Measurements from ENCODE around the gene BABAM2. TPM values are rescaled to one million over a fixed set of nuclear protein-coding genes. Genes with fewer than 3 reads are reported as not detected.

BABAM2 gene
- total RNA-seq, 1 experiment from 2014 or later = 27.1 TPM

DNA sequence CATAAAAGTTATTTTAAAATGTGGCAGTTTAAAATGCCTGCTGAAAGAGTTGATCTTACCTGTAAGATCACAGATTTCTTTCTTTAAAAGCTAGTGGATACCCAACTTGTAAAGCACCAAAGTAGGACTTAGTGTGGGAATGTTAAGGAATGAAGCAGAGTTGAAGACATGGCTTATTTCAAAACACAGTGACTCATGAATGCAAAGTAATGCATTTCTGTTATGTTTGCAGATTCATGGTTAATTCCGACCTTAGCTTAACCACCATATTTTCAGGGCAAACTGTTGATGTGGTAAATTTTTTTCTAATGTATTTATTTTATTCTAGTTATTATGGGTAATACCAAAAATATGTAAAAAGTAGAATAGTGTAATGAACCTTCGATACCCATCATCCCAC lies 295.4 kb downstream of the BABAM2 start:
- H3K27ac Mint-ChIP-seq = no peak overlapping the region
- WGBS (ENCODE audit: extremely low coverage, insufficient read length, low lambda C conversion rate) = no CpG with 5 or more reads among the region's 2 CpGs

More for the DNA sequence above, 295.4 kb downstream of the BABAM2 start:
- no peaks in the 10 kb centered on the region for H3K4me1 ChIP-seq (ENCODE audit: insufficient read depth, low read length)
- no peaks in the 10 kb centered on the region for H4K20me1 ChIP-seq (ENCODE audit: control insufficient read depth, insufficient read depth, insufficient read length)
- TF ChIP-seq, protein P1, sequence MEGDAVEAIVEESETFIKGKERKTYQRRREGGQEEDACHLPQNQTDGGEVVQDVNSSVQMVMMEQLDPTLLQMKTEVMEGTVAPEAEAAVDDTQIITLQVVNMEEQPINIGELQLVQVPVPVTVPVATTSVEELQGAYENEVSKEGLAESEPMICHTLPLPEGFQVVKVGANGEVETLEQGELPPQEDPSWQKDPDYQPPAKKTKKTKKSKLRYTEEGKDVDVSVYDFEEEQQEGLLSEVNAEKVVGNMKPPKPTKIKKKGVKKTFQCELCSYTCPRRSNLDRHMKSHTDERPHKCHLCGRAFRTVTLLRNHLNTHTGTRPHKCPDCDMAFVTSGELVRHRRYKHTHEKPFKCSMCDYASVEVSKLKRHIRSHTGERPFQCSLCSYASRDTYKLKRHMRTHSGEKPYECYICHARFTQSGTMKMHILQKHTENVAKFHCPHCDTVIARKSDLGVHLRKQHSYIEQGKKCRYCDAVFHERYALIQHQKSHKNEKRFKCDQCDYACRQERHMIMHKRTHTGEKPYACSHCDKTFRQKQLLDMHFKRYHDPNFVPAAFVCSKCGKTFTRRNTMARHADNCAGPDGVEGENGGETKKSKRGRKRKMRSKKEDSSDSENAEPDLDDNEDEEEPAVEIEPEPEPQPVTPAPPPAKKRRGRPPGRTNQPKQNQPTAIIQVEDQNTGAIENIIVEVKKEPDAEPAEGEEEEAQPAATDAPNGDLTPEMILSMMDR (conservative IDR thresholded peaks at IDR 0.05) = no peak
- H3K79me1 ChIP-seq (ENCODE audit: insufficient read depth, low read depth, low read length, poor library complexity, severe bottlenecking) = no peaks in the 10 kb centered on the region
- H3K18ac ChIP-seq (ENCODE audit: insufficient read length, low read depth, low read length) = no peak overlapping the region
- H3K27ac ChIP-seq (ENCODE audit: insufficient read length, low read depth, low read length) = no peak overlapping the region
- H4K8ac ChIP-seq (replicated peaks; ENCODE audit: insufficient read length, low read depth, low read length) = no peak overlapping the region
- H2BK120ac ChIP-seq (ENCODE audit: low read depth, low read length, poor library complexity, severe bottlenecking) = no peak overlapping the region
- no peak overlapping the region for H4K91ac ChIP-seq (ENCODE audit: insufficient read length, low read depth, low read length)
- no peak overlapping the region for H2AFZ ChIP-seq (ENCODE audit: low read length)
- no peaks in the 10 kb centered on the region for H3K27me3 ChIP-seq (ENCODE audit: insufficient read depth, low read length)
- no peak overlapping the region for H3K4me2 ChIP-seq (ENCODE audit: insufficient read depth, insufficient read length, low read length)
- H4K5ac ChIP-seq (ENCODE audit: insufficient read length, low read depth, low read length) = no peak overlapping the region
- Mint-ChIP-seq H3K9me3 (no peaks in the 10 kb centered on the region), H3K4me1 (no peaks in the 10 kb centered on the region), H3K36me3 (ENCODE audit: insufficient read depth in 1 of 3, low read depth in 3 of 3) (no peaks in the 10 kb centered on the region), H3K27me3 (ENCODE audit: low read depth) (no peaks in the 10 kb centered on the region), H3K4me3 (no peak overlapping the region)
- no peak overlapping the region for H2AK5ac ChIP-seq (ENCODE audit: insufficient read length, low read length)
- no peak overlapping the region for H2BK5ac ChIP-seq (ENCODE audit: insufficient read length, low read length)
- DNase-seq = no peak
- H3K23ac ChIP-seq (ENCODE audit: insufficient read length, low read depth, low read length) = no peak overlapping the region
- no peak overlapping the region for H3K4ac ChIP-seq (ENCODE audit: low read depth, low read length)
- H2BK15ac ChIP-seq (ENCODE audit: low read depth, low read length) = no peak overlapping the region
- H3K9ac ChIP-seq (ENCODE audit: extremely low read depth, insufficient read length, low read length) = no peak overlapping the region
- H3K79me2 ChIP-seq (ENCODE audit: insufficient read depth, low read length) = no peaks in the 10 kb centered on the region
- no peaks in the 10 kb centered on the region for H3K9me3 ChIP-seq (ENCODE audit: control insufficient read depth, low read depth, low read length)
- no peaks in the 10 kb centered on the region for H3K23me2 ChIP-seq (ENCODE audit: insufficient read length, low read depth, low read length, poor library complexity, severe bottlenecking)
- H2BK12ac ChIP-seq (ENCODE audit: insufficient read length, low read depth, low read length) = no peak overlapping the region
- H3K14ac ChIP-seq (ENCODE audit: insufficient read depth, low read length) = no peak overlapping the region
- no peak overlapping the region for H3K56ac ChIP-seq (ENCODE audit: insufficient read length, low read depth, low read length)
- no peak overlapping the region for H3T11ph ChIP-seq (ENCODE audit: low read length)
- no peak overlapping the region for H2BK20ac ChIP-seq (ENCODE audit: low read depth, low read length, poor library complexity, severe bottlenecking)

All from H9 (cell line).